Neural cell (in vitro differentiated cells): ENCODE results near the gene RBM20. TPM values are rescaled to one million over a fixed set of nuclear protein-coding genes. Genes with fewer than 3 reads are reported as not detected.

Experiments used
- H2AFZ ChIP-seq: fragments of 200-600, 300-800 bp; sonication (generic), shearing (Covaris generic); 2 replicates; pipeline ENCODE4 v1.6.0; 2014; ENCODE audit warnings: low read depth, mild to moderate bottlenecking, antibody characterized with exemption, low read length, moderate library complexity
- H3F3A ChIP-seq: fragments of 200-600 bp; shearing (Covaris generic); 2 replicates; pipeline ENCODE4 v1.6.1; 2016; ENCODE audit warnings: mild to moderate bottlenecking, moderate library complexity, mixed read lengths, antibody characterized with exemption, low read length; ENCODE audit not compliant: insufficient read depth, poor library complexity, severe bottlenecking
- H3K27ac ChIP-seq: fragments of 200-600, 300-800 bp; sonication (generic), shearing (Covaris generic); 2 replicates; pipeline ENCODE4 v1.5.1; 2014; ENCODE audit warnings: mild to moderate bottlenecking, low read length, moderate library complexity
- H3K27me3 ChIP-seq: fragments of 300-800, 200-600 bp; sonication (generic), shearing (Covaris generic); 2 replicates; pipeline ENCODE4 v1.6.0; 2014; ENCODE audit warnings: mild to moderate bottlenecking, low read depth, low read length, moderate library complexity; ENCODE audit not compliant: insufficient read depth
- H3K36me3 ChIP-seq: fragments of 300-800, 200-600 bp; sonication (generic), shearing (Covaris generic); 2 replicates; pipeline ENCODE4 v1.5.1; 2014; ENCODE audit warnings: mild to moderate bottlenecking, antibody characterized with exemption, low read length, moderate library complexity; ENCODE audit not compliant: insufficient read depth
- H3K4me2 ChIP-seq: fragments of 300-800, 200-600 bp; sonication (generic), shearing (Covaris generic); 2 replicates; pipeline ENCODE4 v1.6.0; 2014; ENCODE audit warnings: mild to moderate bottlenecking, low read length
- H3K4me3 ChIP-seq: fragments of 300-800, 200-600 bp; sonication (generic), shearing (Covaris generic); 2 replicates; pipeline ENCODE4 v1.5.1; 2014; ENCODE audit warnings: mild to moderate bottlenecking, low read length, moderate library complexity
- H3K79me2 ChIP-seq: fragments of 200-600 bp; shearing (Covaris generic); replicated peaks from 2 replicates; pipeline ENCODE4 v1.6.0; 2014; ENCODE audit warnings: mild to moderate bottlenecking, low read length, moderate library complexity; ENCODE audit not compliant: insufficient read depth
- H3K9ac ChIP-seq: fragments of 300-800, 200-600 bp; sonication (generic), shearing (Covaris generic); 2 replicates; pipeline ENCODE4 v1.6.1; 2016; ENCODE audit warnings: mild to moderate bottlenecking, low read length, mixed read lengths
- H3K9me2 ChIP-seq: fragments of 200-600 bp; shearing (Covaris generic); 2 replicates; pipeline ENCODE4 v1.6.1; 2016; ENCODE audit warnings: mild to moderate bottlenecking, low read length, mixed read lengths; ENCODE audit not compliant: insufficient read depth
- H3K9me3 ChIP-seq: fragments of 200-600, 300-800 bp; sonication (generic), shearing (Covaris generic); 2 replicates; pipeline ENCODE4 v1.6.1; 2016; ENCODE audit warnings: mild to moderate bottlenecking, mixed run types, low read length, moderate library complexity, mixed read lengths
- H4K20me1 ChIP-seq: fragments of 200-600 bp; shearing (Covaris generic); 2 replicates; pipeline ENCODE4 v1.6.1; 2016; ENCODE audit warnings: mild to moderate bottlenecking, mixed run types; ENCODE audit not compliant: insufficient read depth
- EP300 ChIP-seq: fragments of 450-650 bp; conservative IDR thresholded peaks from 2 replicates; pipeline ENCODE4 v1.6.1; 2014; ENCODE audit warnings: antibody characterized with exemption, mild to moderate bottlenecking, moderate library complexity; ENCODE audit not compliant: poor library complexity, severe bottlenecking
- EZH2 ChIP-seq: fragments of 200-600, 300-800 bp; shearing (Covaris generic), sonication (generic); IDR thresholded peaks from 2 replicates; pipeline ENCODE4 v1.6.1; 2014; ENCODE audit warnings: antibody characterized with exemption, low read length, borderline replicate concordance, mild to moderate bottlenecking; ENCODE audit not compliant: insufficient read depth, poor library complexity, severe bottlenecking
- MXI1 ChIP-seq: fragments of 450-650 bp; conservative IDR thresholded peaks from 2 replicates; pipeline ENCODE4 v1.6.1; 2014; ENCODE audit warnings: antibody characterized with exemption, mild to moderate bottlenecking; ENCODE audit not compliant: poor library complexity, severe bottlenecking
- POLR2AphosphoS5 ChIP-seq: IDR thresholded peaks from 2 replicates; pipeline ENCODE4 v1.6.1; 2012
- RAD21 ChIP-seq: fragments of 450-650 bp; conservative IDR thresholded peaks from 2 replicates; pipeline ENCODE4 v1.6.1; 2014; ENCODE audit warnings: antibody characterized with exemption, mild to moderate bottlenecking, moderate library complexity
- SMC3 ChIP-seq: fragments of 450-650 bp; conservative IDR thresholded peaks from 2 replicates; pipeline ENCODE4 v1.6.1; 2014; ENCODE audit warnings: antibody characterized with exemption, mild to moderate bottlenecking, moderate library complexity; ENCODE audit not compliant: poor library complexity
- TAF1 ChIP-seq: IDR thresholded peaks from 2 replicates; pipeline ENCODE4 v1.6.1; 2012; ENCODE audit warnings: low read depth
- polyA plus RNA-seq: library from polyadenylated mRNA; depleted of rRNA; stranded (reverse); fragments of >200 nt; gene quantifications from 2 replicates; pipeline ENCODE4 v1.2.3, GENCODE V29; 2014
- TF ChIP-seq, protein P1 (sequence below): fragments of 450-650 bp; IDR thresholded peaks from 2 replicates; pipeline ENCODE4 v1.5.1; 2014; ENCODE audit warnings: antibody characterized with exemption, mild to moderate bottlenecking, moderate library complexity; ENCODE audit not compliant: poor library complexity, severe bottlenecking
- TF ChIP-seq, protein P2 (sequence below): IDR thresholded peaks from 2 replicates; pipeline ENCODE4 v1.6.1; 2012; ENCODE audit warnings: borderline replicate concordance

RBM20 gene
- polyA plus RNA-seq, 1 donor from 2014 or later: 0.07 TPM

DNA sequence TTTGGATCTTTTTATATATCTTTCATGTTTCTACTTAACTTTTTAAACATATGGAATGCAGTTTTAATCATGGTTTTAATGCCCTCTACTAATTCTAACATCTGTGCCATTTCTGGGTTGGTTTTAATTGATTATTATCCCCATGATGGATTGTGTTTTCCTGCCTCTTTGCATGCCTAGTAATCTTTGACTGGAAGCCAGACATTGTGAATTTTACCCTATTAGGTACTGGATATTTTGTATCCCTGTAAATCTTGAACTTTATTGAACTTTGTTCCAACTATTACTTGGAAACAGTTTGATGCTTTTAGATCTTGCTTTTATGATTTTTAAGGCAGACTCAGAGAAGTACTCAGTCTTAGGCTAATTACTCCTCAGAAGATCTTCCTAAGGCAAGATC is 16.0 kb upstream of the RBM20 start:
- Histone ChIP-seq H3F3A (no peaks in the 10 kb centered on the region), H3K4me3 (no peak overlapping the region), H3K79me2 (no peaks in the 10 kb centered on the region), H2AFZ (no peak overlapping the region), H3K9ac (no peak overlapping the region), H3K4me2 (no peak overlapping the region), H3K27me3 (no peaks in the 10 kb centered on the region), H3K9me3 (no peaks in the 10 kb centered on the region), H3K27ac (no peak overlapping the region), H3K9me2 (no peaks in the 10 kb centered on the region), H3K36me3 (no peaks in the 10 kb centered on the region), H4K20me1 (no peaks in the 10 kb centered on the region)
- no peak for TF ChIP-seq POLR2AphosphoS5
- TF ChIP-seq, protein P1, sequence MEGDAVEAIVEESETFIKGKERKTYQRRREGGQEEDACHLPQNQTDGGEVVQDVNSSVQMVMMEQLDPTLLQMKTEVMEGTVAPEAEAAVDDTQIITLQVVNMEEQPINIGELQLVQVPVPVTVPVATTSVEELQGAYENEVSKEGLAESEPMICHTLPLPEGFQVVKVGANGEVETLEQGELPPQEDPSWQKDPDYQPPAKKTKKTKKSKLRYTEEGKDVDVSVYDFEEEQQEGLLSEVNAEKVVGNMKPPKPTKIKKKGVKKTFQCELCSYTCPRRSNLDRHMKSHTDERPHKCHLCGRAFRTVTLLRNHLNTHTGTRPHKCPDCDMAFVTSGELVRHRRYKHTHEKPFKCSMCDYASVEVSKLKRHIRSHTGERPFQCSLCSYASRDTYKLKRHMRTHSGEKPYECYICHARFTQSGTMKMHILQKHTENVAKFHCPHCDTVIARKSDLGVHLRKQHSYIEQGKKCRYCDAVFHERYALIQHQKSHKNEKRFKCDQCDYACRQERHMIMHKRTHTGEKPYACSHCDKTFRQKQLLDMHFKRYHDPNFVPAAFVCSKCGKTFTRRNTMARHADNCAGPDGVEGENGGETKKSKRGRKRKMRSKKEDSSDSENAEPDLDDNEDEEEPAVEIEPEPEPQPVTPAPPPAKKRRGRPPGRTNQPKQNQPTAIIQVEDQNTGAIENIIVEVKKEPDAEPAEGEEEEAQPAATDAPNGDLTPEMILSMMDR: no peak
- TF ChIP-seq EP300: no peak
- TF ChIP-seq TAF1: no peak
- TF ChIP-seq EZH2: no peak
- no peak for TF ChIP-seq MXI1
- TF ChIP-seq SMC3: no peak
- no peak for TF ChIP-seq RAD21
- TF ChIP-seq, protein P2, sequence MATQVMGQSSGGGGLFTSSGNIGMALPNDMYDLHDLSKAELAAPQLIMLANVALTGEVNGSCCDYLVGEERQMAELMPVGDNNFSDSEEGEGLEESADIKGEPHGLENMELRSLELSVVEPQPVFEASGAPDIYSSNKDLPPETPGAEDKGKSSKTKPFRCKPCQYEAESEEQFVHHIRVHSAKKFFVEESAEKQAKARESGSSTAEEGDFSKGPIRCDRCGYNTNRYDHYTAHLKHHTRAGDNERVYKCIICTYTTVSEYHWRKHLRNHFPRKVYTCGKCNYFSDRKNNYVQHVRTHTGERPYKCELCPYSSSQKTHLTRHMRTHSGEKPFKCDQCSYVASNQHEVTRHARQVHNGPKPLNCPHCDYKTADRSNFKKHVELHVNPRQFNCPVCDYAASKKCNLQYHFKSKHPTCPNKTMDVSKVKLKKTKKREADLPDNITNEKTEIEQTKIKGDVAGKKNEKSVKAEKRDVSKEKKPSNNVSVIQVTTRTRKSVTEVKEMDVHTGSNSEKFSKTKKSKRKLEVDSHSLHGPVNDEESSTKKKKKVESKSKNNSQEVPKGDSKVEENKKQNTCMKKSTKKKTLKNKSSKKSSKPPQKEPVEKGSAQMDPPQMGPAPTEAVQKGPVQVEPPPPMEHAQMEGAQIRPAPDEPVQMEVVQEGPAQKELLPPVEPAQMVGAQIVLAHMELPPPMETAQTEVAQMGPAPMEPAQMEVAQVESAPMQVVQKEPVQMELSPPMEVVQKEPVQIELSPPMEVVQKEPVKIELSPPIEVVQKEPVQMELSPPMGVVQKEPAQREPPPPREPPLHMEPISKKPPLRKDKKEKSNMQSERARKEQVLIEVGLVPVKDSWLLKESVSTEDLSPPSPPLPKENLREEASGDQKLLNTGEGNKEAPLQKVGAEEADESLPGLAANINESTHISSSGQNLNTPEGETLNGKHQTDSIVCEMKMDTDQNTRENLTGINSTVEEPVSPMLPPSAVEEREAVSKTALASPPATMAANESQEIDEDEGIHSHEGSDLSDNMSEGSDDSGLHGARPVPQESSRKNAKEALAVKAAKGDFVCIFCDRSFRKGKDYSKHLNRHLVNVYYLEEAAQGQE: no peak

DNA sequence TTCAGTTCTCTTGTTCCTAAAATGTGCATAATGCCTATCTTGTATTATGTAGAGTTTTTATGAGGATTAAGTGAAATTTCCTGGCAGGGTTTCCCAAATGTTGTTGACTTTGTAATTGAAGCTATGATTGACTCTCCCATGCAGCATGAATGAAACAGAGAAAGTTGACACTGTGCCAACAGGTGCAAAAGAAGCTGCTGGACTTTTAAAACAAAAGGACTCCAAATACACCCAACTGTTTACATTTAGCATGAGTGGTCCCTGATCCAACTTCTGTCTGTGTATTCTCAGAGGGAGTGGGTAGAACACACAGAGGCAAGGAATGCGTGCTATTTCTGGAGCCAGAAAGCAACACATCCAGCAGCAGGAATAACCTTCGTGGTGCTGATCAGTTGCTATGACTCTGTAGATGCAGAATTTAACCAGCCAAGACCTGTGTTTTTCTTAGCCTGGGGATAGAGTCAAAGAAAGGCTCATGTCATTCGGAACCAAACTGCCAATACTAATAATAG is 14.4 kb upstream of the RBM20 start:
- Histone ChIP-seq H3K4me3 (no peak overlapping the region), H3F3A (no peaks in the 10 kb centered on the region), H3K9ac (no peak overlapping the region), H3K36me3 (no peaks in the 10 kb centered on the region), H3K27ac (no peak overlapping the region), H3K4me2 (no peak overlapping the region), H3K9me3 (no peaks in the 10 kb centered on the region), H3K9me2 (no peaks in the 10 kb centered on the region), H2AFZ (no peak overlapping the region), H3K79me2 (no peaks in the 10 kb centered on the region), H4K20me1 (no peaks in the 10 kb centered on the region), H3K27me3 (no peaks in the 10 kb centered on the region)
- TF ChIP-seq SMC3 (no peak), MXI1 (no peak), EZH2 (no peak)
- TF ChIP-seq, protein P2: no peak
